HG03460 (cell line): ENCODE measurements around the gene CATSPER4.

Experiments
- ATAC-seq: cut with Tn5 transposase; IDR thresholded peaks from one replicate; pipeline ENCODE4 v1.9.1; 2021; ENCODE audit not compliant: unreplicated experiment

Gene CATSPER4

DNA sequence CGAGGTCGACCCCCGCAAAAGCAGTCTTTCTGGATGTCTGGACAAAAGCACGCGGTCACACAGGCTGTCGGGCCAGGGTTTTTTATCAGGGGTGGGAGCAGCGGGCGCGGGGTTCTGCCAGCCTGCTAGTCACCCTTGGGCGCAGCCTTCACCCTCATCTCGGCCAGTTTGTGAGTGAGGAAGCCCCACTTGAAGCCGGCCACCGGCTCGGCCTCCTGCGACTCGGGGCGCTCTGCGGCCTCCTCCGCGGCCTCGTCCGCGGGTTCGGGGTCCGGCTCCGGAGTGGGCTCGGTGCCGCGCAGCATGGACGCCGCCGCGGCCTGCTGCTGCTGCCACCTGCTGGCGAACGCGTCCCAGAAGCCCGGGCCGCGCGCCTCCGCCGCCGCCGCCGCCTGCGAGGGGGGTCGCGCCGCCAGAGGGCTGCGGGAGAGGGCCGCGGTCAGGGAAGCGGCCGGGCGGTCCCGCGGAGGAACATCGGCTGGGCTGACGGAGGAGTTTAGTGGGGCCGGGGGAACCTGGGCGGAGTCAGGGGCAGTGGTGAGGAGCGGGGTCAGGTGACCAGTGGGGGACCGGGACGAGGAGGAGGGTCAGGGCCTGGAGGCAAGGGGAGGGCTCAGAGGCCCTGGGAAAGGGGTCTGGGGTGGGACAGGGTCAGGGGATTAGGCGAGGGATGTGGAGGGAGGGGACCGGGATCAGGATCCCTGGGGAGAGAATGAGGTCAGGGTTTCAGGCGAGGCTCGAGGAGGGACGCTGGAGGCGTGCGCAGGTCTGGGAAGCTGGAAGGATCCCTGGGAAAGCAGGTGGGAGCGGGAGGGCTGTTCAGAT lies 26.2 kb upstream of the CATSPER4 start:
- no peak for ATAC-seq

DNA sequence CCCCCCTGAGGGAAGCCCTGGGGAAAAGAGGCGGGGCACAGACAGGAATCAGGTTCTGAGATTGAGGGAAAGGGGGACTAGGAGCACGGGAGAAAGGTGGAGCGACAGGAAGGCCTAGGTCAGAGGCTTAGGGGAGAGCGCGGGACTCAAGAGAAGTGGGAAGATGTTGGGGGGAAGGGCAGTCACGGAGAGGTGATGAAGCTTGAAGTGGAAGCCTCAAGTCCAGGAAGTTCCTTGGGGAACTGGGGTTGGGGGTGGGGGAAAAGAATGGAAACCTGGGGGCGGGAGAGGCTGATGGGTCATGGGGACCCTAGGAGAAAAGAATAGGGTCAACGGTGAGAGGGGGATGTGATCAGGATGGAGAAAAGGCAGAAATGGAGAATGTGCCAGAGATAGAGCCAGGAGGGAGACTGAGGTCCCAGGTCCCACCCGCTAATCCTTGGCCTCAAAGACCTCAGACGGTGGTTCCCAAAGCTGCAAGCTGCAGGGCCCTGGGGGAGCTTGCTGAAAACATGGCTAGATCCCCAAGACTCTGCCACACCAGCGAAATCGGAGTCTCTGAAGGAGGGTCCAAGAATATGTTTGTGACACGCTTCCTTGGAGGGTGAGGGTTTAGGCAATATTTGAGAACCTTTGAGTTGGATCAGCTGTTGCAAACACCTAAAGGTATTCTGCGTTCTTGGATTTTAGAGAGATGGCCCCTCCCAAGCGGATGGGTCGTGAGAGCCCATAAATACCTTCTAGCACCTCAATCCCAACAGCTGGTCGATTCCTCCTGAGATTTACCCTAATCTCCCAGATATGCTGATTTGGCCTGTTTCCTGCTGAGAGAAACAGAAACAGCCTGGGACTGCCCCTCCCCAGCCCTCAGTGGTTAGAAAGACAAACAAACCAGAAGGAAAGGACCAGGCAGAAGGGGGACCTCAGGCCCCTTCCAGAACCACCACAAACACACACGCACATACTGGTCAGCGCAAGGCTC lies 25.2 kb upstream of the CATSPER4 start:
- ATAC-seq: no peak

DNA sequence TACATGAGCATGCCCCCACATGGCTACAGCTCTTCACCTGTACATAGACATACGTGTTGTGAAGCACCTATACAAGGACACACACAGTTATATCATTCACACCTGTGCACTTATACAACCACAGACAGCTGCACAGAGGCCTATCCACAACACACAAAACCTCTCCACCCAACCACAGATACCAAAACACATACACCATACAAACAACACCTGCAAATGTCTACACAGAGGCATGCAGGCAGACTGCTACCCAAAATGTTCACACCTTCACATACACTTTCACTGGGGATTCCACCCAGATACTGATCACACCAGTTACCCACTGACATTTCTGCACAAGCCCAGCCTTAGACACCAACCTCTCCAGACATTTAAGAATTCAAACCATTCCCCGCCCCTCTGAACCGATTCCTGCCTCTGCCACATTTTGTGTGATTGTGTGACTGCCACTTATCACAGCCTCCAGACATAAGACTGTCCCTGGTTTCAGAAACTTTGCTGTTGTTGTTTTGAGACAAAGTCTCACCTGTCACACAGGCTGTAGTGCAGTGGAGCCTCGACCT lies 23.6 kb upstream of the CATSPER4 start:
- ATAC-seq: no peak

DNA sequence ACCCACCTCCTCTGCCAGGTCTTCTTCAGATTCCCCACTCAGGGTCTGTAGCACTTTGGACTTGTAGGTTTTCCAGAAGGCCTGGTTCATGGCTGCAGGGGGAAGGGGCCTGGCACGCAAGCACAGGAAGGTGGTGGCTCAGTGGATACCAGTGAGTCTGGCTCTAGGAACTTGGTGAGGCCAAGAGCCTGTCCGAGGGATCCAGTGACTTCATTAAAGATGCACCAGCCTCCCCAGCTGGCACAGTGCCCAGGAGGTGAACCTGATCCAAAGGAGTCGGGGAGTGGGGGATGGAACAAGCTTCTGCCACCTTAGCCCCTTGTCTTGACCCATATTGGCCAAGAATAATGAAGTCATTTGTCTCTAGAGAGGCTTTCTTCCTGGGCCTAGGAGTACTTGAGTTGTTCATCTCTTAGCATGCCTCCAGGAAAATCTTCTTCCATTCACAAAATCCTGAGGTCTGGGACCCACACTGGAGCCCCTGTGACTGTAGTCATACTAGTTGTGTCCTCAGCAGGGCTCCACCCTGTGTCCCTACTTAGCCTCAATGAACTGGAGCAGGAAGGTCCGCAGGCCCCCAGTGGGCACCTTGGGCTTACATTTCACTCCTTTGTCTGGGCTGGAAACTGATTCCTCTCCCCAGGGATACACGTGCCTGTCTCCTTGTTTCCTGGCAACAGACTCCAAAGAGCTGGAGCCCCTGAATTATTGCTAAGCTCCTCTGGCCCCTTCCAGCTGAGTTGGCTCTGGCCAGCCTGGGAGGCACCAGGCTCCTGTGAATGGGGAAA lies 21.8 kb upstream of the CATSPER4 start, which contains the start of gene C1orf232:
TSS of gene C1orf232 (minus strand) at position 554 of the 788 bp plus-strand sequence. CDS start at position 90, 464 bp downstream.
- no peak for ATAC-seq

DNA sequence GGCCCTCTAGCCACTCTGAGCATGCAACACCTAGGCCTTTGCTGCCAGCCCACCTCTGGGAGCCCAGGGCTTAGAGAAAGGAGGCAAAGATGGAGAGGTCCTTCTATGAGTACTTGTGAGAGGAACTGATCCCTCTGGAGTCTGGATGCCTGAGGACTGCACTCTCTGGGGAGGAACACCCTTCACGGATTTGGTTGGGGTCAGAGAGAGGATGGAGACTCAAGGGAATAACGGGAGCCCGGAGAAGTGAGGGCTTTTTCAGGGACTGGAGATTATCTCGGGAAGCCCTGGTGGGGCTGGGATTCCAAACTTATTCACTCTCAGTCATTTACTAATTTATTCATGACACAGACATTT lies 21.2 kb upstream of the CATSPER4 start:
- no peak for ATAC-seq

DNA sequence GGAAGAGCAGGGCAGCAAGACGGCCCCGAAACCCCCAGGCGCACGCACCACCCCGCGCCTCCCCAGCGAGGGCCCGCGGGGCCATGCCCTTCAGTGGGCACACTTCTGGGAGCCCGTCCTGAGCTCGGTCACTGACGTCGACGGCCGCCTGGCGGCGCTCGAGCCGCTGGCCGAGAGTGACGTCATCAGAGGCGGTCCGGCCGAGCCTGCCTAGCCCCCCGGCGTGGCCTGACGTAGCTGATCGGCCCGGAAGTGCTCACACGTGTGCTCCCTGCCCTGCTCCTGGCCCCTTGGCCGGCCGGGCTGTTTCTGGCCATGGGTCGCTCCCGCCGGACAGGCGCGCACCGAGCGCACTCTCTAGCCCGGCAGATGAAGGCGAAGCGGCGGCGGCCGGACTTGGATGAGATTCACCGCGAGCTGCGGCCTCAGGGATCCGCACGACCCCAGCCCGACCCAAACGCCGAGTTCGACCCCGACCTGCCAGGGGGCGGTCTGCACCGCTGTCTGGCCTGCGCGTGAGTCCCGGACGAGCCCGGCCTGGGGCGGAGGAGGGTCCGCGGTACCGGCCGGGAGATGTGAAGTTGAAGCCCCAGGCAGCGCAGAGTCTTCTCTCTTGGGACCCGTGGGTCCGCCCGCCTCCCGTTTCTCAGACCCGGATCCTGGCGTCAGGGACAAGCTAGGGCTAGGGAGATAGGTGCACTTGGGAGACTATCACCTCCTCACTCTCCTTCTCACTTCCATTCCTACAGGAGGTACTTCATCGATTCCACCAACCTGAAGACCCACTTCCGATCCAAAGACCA lies 20.5 kb upstream of the CATSPER4 start, which contains the start of gene ZNF593:
TSS of gene ZNF593 (plus strand) at position 240 of the 803 bp plus-strand sequence. CDS start at position 316, 76 bp downstream.
- peak; percentile 86 for ATAC-seq

DNA sequence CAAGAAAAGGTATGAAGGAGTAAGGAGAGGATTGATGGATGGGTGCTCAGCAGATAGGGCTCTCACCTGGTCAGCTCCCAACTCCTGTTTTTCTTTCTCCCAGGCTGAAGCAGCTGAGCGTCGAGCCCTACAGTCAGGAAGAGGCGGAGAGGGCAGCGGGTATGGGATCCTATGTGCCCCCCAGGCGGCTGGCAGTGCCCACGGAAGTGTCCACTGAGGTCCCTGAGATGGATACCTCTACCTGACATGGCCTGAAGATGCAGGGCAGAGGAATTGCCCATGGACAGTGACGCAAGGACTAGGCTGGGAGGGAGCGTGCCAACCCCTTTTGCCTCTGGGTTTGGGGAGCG lies 20.0 kb upstream of the CATSPER4 start:
- ATAC-seq: no peak

DNA sequence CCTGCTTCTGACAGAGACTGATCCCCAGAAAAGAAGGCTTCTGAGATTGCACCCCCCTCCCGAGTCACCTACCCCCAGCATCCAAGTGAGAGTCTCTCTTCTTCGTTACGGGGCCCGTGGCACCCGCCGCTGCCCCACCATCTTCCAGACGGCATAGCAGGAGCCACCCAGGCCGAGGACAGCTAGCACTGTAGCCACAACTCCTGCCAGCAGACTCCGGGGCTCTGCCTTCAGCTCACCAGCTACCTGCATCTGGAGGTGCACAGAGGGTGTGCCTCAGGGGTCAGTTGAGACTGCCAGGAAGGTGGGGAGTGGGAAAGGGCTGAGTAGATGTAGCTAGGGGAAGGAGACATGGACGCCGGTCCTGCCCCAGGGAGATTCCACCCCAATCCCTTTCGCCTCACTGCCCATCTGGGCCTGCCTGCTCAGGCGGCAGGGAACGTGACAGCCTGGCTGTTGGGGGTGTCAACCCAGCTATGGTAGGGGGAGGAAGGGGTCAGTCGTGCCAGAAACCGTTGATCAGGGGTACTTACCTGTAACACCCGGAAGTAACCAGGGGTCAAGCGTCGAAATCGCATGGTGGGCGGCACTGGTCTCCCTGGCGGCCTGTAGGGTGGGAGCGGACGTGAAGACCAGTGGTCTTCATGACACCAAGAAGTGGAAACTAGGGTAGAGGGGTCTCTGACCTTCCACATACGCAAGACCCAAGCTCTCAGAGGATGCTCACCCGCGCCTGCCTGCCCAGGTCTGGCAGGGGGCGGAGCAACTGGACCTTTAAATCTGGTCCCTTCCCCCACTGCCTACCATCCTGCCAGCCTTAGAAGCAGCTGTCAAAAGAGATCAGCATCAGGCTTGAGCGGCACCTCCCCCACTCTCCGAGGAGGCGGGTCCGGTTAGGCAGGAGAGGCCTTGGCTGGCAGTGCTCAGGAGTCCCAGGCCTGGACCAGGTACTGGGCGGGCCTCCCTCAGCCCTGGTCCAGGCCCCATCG lies 19.0 kb upstream of the CATSPER4 start, which contains the start of gene ZNF593OS:
TSS of gene ZNF593OS (minus strand) at position 749 of the 989 bp plus-strand sequence. CDS start at position 578, 171 bp downstream.
- no peak for ATAC-seq

DNA sequence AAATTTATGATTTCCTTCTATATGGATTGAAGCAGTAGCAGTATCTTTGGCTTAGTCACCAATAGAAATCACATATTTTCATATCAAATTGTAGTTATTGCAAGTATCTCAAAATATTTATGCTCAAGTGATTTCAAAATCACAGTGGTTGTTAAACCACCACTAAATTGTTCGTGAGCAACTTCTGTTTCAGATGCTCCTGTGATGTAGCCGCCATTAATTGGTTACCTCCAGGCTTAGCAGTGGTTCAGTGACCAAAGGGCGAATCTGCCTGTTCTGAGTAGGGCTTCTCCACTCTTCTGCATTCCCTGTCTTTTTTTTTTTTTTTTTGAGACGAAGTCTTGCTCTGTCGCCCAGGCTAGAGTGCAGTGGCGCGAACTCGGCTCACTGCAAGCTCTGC lies 15.1 kb upstream of the CATSPER4 start:
- no peak for ATAC-seq

DNA sequence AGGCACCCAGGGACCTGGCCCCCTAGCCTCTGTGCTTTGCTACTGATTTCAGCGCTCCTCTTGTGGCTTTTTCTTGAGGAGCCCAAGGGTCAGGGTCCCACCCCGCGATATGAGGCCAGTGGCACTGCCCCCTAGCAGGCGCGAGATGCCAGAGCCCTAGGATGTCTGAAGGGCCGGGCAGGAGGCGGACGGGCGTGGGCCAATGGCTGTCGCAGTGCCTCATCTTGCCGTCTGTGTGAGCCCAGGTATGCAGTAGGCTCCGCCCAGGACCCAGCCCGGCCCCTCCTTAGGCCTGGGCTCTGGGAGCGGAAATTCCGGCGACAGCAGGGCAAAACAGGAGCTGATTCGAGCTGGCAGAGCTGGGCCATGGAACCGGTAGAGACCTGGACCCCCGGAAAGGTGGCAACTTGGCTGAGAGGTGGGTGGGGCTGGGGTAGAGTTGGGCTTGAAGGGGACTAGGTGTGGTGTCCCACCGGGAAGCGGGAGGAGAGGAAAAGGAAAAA lies 13.2 kb upstream of the CATSPER4 start, which contains the start of gene CNKSR1:
TSS of gene CNKSR1 (plus strand) at position 310 of the 503 bp plus-strand sequence. CDS start at position 367, 57 bp downstream.
- no peak for ATAC-seq

DNA sequence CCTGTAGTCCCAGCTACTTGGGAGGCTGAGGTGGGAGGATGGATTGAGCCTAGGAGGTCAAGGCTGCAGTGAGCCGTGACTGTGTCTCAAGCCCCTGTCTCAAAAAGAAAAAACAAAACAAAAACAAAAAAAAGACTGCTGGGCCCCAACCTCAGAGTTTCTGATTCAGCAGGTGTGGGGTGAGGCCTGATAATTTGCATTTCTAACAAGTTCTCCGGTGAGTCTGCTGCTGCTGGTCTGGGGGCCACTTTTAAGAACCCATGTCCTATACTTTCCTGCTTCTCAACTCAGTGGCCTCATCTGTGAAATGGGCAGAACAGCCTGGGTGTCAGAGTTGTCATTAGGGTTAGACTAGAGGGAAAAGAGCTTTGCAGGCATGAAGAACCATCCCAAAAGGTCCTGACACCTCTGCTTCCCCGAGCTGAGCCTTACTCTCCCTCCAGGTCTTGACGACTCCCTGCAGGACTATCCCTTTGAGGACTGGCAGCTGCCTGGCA lies 10.3 kb upstream of the CATSPER4 start:
- no peak for ATAC-seq

DNA sequence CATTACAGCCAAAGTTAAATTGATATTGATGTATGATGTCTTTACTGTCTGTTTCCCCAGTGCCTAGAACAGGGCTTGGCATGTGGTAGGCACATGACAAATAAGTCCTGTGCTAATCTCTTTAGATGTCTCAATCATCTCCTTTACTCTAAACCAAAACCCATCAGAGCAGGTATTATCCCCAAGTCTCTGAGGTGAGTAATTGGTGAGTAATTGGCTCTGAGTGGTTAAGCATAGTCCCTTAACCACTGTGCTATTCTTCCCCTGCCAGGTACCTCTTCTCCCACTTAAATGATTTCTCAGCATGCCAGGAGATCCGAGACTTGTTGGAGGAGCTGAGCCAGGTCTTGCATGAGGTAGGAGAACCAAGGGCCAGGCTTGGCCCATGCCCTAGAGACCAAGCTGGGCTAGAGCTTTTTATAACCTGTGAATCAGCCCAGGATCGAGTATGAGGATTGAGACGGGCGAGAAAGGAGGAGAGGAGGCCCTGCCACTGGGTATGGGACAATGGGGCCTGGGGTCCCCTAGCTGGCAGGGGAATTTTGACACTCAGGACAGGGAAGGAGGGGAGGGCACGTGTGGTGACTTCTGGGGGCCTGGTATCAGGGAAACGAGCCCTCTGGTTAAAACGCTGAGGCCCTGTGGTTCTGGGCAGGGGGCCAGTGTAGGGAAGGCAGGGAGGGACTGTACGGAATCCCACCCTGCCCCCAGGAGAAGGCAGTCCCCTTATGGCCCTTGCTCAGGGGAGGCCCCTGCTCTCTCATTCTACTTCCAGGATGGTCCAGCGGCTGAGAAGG lies 8.6 kb upstream of the CATSPER4 start:
- no peak for ATAC-seq

DNA sequence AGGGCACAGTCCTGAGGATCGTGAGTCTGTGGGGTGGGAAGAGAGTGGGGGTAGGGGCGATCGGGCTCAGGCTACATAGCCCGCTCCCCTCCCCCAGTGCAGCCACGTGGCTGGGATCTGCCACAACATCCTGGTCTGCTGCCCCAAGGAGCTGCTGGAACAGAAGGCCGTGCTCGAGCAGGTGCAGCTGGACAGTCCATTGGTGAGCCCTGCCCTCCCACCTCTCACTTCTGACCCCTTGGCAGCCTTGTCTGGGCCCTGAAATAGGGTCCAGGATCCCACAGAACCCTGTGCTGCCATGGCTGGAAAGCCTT lies 8.1 kb upstream of the CATSPER4 start:
- no peak for ATAC-seq

DNA sequence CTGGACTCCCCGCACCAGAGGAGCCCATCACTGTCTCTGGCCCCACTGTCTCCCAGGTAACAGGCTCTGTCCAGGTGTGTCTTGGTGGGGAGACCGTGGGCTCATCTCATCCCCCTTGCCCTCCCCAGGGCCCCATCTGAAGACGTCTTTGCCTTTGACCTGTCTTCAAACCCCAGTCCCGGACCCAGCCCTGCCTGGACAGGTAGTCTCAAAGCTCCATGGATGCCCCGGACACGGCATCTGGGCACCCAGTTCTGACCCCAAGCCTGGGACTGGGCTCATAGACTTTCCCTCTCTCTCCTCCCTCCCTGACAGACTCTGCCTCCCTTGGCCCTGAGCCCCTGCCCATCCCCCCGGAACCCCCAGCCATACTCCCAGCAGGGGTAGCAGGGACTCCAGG lies 6.3 kb upstream of the CATSPER4 start:
- no peak for ATAC-seq

DNA sequence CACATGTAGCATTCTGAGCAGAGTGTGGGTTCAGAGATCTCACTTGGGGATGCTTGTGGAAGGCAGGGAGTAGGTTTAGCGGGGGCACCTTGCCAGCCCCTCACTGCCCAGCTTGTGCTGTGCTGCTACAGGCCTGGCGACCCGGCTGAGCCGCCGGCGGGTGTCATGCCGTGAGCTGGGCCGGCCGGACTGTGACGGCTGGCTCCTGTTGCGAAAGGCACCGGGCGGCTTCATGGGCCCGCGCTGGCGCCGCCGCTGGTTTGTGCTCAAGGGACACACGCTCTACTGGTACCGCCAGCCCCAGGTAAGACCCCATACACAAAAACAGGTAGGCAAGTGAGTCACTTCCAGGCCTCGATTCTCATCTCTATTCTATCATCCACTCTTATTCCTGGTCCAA lies 5.5 kb upstream of the CATSPER4 start:
- ATAC-seq: no peak

DNA sequence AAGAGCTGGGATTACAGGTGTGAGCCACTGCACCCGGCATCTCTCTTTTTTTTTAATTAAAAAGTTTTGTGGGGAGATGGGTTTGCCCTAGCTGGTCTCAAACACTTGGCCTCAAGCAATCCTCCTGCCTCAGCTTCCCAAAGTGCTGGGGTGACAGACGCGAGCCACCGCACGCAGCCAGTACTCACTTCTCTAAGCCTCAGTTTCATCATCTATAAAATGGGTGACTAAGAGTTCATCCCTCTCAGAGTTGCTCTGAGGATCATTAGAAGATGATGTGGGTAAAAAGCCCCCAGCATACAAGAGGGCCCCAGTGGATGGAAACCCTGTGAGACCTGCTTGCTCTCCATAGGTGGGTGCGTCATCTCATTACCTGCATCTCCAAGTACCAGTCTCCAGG lies 2.5 kb upstream of the CATSPER4 start:
- no peak for ATAC-seq

DNA sequence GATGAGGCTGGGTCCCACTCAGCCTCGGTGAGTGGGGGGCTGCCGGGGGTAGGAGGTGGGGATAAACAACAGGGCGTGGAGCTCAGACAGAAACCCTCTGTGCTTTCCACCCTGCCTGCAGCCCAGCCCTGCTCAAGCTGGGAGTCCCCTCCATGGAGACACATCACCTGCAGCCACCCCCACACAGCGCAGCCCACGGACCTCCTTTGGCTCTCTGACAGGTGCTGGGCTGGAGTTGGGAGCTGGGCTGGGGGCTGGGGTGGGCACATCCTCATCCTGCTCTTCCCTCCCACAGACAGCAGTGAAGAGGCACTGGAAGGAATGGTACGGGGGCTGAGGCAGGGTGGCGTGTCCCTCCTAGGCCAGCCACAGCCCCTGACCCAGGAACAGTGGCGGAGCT lies 1.9 kb upstream of the CATSPER4 start:
- no peak for ATAC-seq
